Uterus (tissue), 2 donors: Measurements from ENCODE around the gene CDH6.

Experiments
- CTCF ChIP-seq, 4 experiments: fragments of 200-600 bp in 2 of 4; fragments of 450-650 bp in 2 of 4; sonication (generic) in 2 of 4; IDR thresholded peaks; one replicate each; pipeline ENCODE4 v1.5.1; 2016 to 2019; ENCODE audit warnings: antibody characterized with exemption in 4 of 4, mild to moderate bottlenecking in 2 of 4, moderate library complexity in 1 of 4
- POLR2A ChIP-seq, 2 donors: fragments of 450-650 bp; IDR thresholded peaks; one replicate each; pipeline ENCODE4 v1.6.1; 2016; ENCODE audit warnings: antibody characterized with exemption in 2 of 2, mild to moderate bottlenecking in 1 of 2, moderate library complexity in 1 of 2

DNA sequence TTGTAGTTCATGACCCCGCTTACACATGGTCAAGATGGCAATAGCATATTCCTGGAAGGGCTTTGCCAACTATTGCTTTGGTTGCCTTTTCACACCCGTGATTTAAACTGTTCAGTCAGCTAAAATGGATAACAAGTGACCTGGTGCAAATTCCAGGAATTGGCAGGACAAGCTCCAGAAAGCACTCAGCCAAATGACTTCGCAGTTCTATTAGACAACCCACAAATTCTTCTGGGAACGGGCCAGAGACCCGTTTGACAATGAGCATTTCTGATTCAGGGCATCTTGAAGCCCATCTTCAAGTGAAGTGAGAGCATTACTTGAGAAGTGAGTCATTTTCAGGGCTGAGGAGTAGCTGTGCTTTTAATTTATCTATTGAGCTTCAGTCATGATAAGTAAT is 173.5 kb downstream of the CDH6 start:
- TF ChIP-seq POLR2A (IDR thresholded peaks at IDR 0.05) (no peak), CTCF (IDR thresholded peaks at IDR 0.05) (no peak)
